Measurements from ENCODE around the gene LMF1. TPM values are rescaled to one million over a fixed set of nuclear protein-coding genes. Genes with fewer than 3 reads are reported as not detected.

Gene LMF1
- total RNA-seq, 1 donor from 2014 or later = 26.0 TPM

GRCh38 chr16:937723-938122 is 33.1 kb downstream of the LMF1 start:
- H3K9me3 ChIP-seq = no peaks in the 10 kb centered on the region
- H3K4me1 ChIP-seq = no peaks in the 10 kb centered on the region
- no peaks in the 10 kb centered on the region for H3K27me3 ChIP-seq
- no peak overlapping the region for H3K4me3 ChIP-seq
- intact Hi-C loops (cut with DNase I) = no loop called here
- TF ChIP-seq POLR2AphosphoS5 (IDR thresholded peaks at IDR 0.05; ENCODE audit: insufficient read depth in 1 of 2, low read depth in 1 of 2) = no peak
- no peak for DNase-seq (ENCODE audit: extremely low spot score in 2 of 2)
- peaks cover 0 to 9% of the 10 kb centered on the region in 2 donors for H3K36me3 ChIP-seq
- no peak overlapping the region for H3K27ac ChIP-seq

DNA sequence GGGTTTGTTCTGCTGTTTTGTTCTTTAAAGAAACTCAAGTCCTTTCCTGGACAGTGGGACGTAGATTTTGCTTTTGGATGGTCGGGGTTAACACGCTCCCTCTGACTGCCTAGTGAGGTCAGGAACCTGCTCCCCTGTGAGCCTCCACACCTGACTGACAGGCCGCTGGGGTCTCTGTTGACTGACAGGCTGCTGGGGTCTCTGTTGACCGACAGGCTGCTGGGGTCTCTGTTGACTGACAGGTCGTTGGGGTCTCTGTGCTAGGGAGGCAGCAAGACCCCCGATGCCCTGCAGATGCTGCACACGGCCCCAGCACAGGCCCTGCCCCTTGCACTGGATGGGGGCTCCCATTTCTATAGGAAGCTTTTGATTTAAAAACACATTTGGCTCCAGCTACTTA is 33.5 kb downstream of the LMF1 start:
- intact Hi-C loops (cut with DNase I) = no loop called here
- Histone ChIP-seq H3K4me3 (no peak overlapping the region), H3K9me3 (no peaks in the 10 kb centered on the region), H3K27me3 (no peaks in the 10 kb centered on the region), H3K4me1 (no peaks in the 10 kb centered on the region), H3K36me3 (peaks cover 0 to 10% of the 10 kb centered on the region in 2 donors), H3K27ac (no peak overlapping the region)
- DNase-seq (ENCODE audit: extremely low spot score in 2 of 2) = no peak
- no peak for TF ChIP-seq POLR2A (IDR thresholded peaks at IDR 0.05)
- TF ChIP-seq POLR2AphosphoS5 (IDR thresholded peaks at IDR 0.05; ENCODE audit: insufficient read depth in 1 of 2, low read depth in 1 of 2) = no peak
- TF ChIP-seq, protein P1, sequence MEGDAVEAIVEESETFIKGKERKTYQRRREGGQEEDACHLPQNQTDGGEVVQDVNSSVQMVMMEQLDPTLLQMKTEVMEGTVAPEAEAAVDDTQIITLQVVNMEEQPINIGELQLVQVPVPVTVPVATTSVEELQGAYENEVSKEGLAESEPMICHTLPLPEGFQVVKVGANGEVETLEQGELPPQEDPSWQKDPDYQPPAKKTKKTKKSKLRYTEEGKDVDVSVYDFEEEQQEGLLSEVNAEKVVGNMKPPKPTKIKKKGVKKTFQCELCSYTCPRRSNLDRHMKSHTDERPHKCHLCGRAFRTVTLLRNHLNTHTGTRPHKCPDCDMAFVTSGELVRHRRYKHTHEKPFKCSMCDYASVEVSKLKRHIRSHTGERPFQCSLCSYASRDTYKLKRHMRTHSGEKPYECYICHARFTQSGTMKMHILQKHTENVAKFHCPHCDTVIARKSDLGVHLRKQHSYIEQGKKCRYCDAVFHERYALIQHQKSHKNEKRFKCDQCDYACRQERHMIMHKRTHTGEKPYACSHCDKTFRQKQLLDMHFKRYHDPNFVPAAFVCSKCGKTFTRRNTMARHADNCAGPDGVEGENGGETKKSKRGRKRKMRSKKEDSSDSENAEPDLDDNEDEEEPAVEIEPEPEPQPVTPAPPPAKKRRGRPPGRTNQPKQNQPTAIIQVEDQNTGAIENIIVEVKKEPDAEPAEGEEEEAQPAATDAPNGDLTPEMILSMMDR (IDR thresholded peaks at IDR 0.05) = no peak

GRCh38 chr16:935684-936083 is 35.1 kb downstream of the LMF1 start:
- intact Hi-C loops (cut with DNase I) = no loop called here
- no peaks in the 10 kb centered on the region for H3K27me3 ChIP-seq
- peaks cover 0 to 17% of the 10 kb centered on the region in 2 donors for H3K36me3 ChIP-seq
- TF ChIP-seq POLR2A (IDR thresholded peaks at IDR 0.05) = no peak
- TF ChIP-seq POLR2AphosphoS5 (IDR thresholded peaks at IDR 0.05; ENCODE audit: insufficient read depth in 1 of 2, low read depth in 1 of 2) = no peak
- H3K4me3 ChIP-seq = no peak overlapping the region
- H3K27ac ChIP-seq = no peak overlapping the region
- H3K9me3 ChIP-seq = no peaks in the 10 kb centered on the region
- no peaks in the 10 kb centered on the region for H3K4me1 ChIP-seq
- no peak for DNase-seq (ENCODE audit: extremely low spot score in 2 of 2)

DNA sequence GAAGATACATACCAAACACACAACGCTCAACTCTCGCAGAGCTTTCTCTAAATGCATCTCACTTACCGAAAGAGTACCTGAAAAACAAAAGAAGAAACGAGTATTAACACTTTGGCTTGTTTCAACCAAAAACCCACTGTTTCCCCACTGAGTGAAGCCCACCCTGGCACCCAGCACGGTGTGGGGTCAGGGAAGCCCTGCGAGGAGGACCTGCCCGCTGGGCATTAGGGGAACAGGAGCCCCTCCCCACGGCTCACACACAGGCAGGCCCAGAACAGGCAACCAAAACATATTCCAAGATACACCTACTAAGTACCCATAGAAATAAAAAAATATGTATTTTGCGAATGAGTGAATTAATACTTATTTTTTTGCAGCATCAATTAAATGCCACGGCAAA is 36.6 kb downstream of the LMF1 start:
- Histone ChIP-seq H3K4me1 (no peaks in the 10 kb centered on the region), H3K27me3 (no peaks in the 10 kb centered on the region), H3K36me3 (peaks cover 0 to 17% of the 10 kb centered on the region in 2 donors), H3K27ac (no peak overlapping the region), H3K4me3 (no peak overlapping the region), H3K9me3 (no peaks in the 10 kb centered on the region)
- intact Hi-C loops (cut with DNase I) = no loop called here
- no peak for DNase-seq (ENCODE audit: extremely low spot score in 2 of 2)
- TF ChIP-seq POLR2AphosphoS5 (IDR thresholded peaks at IDR 0.05; ENCODE audit: insufficient read depth in 1 of 2, low read depth in 1 of 2) (no peak), POLR2A (IDR thresholded peaks at IDR 0.05) (no peak)
- TF ChIP-seq, protein P1 (IDR thresholded peaks at IDR 0.05) = no peak

DNA sequence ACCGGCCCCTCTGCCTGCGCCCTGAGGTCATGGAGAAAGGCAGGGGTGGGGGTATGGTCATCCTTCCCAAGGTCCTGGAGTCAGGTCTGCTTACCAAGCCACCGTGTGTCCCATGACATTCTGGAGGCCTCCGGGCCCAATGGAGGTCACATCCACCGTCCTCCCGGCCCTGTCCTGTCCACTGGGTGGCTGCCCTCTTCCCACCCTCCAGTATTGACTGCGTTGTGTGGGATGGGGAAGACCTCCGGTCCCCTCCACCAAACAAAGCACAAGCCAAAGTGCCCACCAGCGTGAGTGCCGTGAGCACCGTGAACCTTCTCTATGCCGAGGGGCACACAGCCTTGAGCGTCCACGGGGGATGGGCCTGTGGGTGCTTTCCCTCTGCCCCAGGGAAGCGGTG is 37.2 kb downstream of the LMF1 start:
- Histone ChIP-seq H3K27ac (no peak overlapping the region), H3K4me1 (no peaks in the 10 kb centered on the region), H3K4me3 (no peak overlapping the region), H3K9me3 (no peaks in the 10 kb centered on the region), H3K27me3 (no peaks in the 10 kb centered on the region), H3K36me3 (peaks cover 0 to 17% of the 10 kb centered on the region in 2 donors)
- intact Hi-C loops (cut with DNase I) = no loop called here
- DNase-seq (ENCODE audit: extremely low spot score in 2 of 2) = no peak
- TF ChIP-seq POLR2AphosphoS5 (IDR thresholded peaks at IDR 0.05; ENCODE audit: insufficient read depth in 1 of 2, low read depth in 1 of 2) = no peak
- TF ChIP-seq, protein P1 (IDR thresholded peaks at IDR 0.05) = no peak
- TF ChIP-seq POLR2A (IDR thresholded peaks at IDR 0.05) = no peak

DNA sequence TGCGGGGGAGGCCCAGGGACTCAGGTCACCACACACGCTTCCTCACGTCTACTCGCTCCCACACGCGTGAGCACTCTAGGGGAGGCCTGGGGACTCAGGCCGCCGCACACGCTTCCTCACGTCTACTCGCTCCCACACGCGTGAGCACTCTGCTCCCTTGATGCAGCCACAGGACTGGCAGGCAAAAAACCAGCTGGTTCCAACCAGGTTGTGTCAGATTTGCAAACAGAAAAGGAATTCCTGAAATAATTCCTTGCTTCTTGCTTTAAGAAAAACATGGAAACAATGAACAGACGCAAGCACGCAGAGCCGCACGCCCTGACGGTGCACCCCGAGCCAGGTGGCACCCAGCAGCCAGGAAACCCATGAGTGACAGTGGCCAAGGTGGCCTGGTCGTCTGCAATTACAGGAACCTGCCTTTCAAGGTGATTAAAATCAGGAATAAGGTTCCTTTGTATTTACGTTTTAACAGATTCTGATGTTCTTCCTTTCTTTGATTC is 37.9 kb downstream of the LMF1 start:
- H3K36me3 ChIP-seq = peaks cover 0 to 17% of the 10 kb centered on the region in 2 donors
- H3K27me3 ChIP-seq = no peaks in the 10 kb centered on the region
- H3K9me3 ChIP-seq = no peaks in the 10 kb centered on the region
- no peak overlapping the region for H3K27ac ChIP-seq
- no peaks in the 10 kb centered on the region for H3K4me1 ChIP-seq
- no peak overlapping the region for H3K4me3 ChIP-seq
- TF ChIP-seq, protein P1 (IDR thresholded peaks at IDR 0.05) = no peak
- TF ChIP-seq POLR2AphosphoS5 (IDR thresholded peaks at IDR 0.05; ENCODE audit: insufficient read depth in 1 of 2, low read depth in 1 of 2) (no peak), POLR2A (IDR thresholded peaks at IDR 0.05) (no peak)
- intact Hi-C loops (cut with DNase I) = no loop called here
- no peak for DNase-seq (ENCODE audit: extremely low spot score in 2 of 2)

All from vagina (tissue), 2 donors.